ENCODE results near the gene TRIM44.

The TRIM44 gene

DNA sequence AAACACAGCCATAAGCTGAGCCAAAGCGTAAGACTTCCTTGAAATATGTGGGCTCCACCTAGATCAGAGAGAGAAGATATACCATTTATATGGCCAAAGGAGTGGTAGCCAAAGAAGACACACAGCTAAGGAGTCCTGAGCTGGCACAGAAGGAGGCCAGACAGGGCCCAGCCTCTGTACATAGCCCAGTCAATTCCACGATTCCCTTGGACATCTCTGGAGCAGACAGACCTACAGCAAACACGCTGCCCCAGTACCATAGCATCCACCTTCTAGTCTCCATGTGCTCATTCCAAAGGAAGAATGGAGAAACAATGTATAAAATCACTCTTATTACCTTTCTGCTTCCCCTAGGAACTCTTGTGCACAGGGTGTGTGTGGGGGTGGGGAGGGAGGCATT lies 179.2 kb downstream of the TRIM44 start:
- TF ChIP-seq, protein P1, sequence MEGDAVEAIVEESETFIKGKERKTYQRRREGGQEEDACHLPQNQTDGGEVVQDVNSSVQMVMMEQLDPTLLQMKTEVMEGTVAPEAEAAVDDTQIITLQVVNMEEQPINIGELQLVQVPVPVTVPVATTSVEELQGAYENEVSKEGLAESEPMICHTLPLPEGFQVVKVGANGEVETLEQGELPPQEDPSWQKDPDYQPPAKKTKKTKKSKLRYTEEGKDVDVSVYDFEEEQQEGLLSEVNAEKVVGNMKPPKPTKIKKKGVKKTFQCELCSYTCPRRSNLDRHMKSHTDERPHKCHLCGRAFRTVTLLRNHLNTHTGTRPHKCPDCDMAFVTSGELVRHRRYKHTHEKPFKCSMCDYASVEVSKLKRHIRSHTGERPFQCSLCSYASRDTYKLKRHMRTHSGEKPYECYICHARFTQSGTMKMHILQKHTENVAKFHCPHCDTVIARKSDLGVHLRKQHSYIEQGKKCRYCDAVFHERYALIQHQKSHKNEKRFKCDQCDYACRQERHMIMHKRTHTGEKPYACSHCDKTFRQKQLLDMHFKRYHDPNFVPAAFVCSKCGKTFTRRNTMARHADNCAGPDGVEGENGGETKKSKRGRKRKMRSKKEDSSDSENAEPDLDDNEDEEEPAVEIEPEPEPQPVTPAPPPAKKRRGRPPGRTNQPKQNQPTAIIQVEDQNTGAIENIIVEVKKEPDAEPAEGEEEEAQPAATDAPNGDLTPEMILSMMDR (IDR thresholded peaks at IDR 0.05; ENCODE audit: extremely low read depth, missing control alignments): no peak
- no peak for DNase-seq (ENCODE audit: low spot score)

- DNase-seq (ENCODE audit: low spot score): no peak
- TF ChIP-seq, protein P1 (IDR thresholded peaks at IDR 0.05; ENCODE audit: extremely low read depth, missing control alignments): no peak
Measured at GRCh38 chr11:35842958-35843357, 180.4 kb downstream of the TRIM44 start.

GRCh38 chr11:35844579-35844978 lies 182.0 kb downstream of the TRIM44 start:
- TF ChIP-seq, protein P1 (IDR thresholded peaks at IDR 0.05; ENCODE audit: extremely low read depth, missing control alignments): no peak
- no peak for DNase-seq (ENCODE audit: low spot score)

GRCh38 chr11:35845860-35846259 lies 183.3 kb downstream of the TRIM44 start:
- no peak for DNase-seq (ENCODE audit: low spot score)
- TF ChIP-seq, protein P1 (IDR thresholded peaks at IDR 0.05; ENCODE audit: extremely low read depth, missing control alignments): no peak

DNA sequence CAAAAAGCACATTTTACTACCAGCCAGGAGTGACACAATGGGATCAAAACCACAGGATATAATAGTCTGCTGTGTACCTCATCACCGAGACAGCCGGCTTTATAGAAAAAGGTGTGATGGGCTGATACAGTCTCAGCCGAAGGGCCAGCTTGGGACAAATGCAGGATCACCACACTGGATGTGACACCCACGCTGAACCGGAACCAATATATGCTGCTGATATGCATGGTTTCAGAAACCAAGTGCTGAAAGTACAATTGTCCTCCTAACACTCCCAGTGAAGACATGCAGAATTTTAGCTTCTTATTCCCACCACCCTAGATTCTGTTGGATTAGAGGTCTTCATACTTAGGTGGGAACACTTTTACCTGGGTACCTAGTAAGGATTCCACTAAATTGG lies 184.3 kb downstream of the TRIM44 start:
- DNase-seq (ENCODE audit: low spot score): no peak
- TF ChIP-seq, protein P1 (IDR thresholded peaks at IDR 0.05; ENCODE audit: extremely low read depth, missing control alignments): no peak

- TF ChIP-seq, protein P1 (IDR thresholded peaks at IDR 0.05; ENCODE audit: extremely low read depth, missing control alignments): no peak
- no peak for DNase-seq (ENCODE audit: low spot score)
Measured at GRCh38 chr11:35847473-35847872, 184.9 kb downstream of the TRIM44 start.

- TF ChIP-seq, protein P1 (IDR thresholded peaks at IDR 0.05; ENCODE audit: extremely low read depth, missing control alignments): no peak
- DNase-seq (ENCODE audit: low spot score): no peak
Measured at GRCh38 chr11:35848616-35849015, 186.0 kb downstream of the TRIM44 start.
